DOHH2 (cell line): ENCODE data around the gene SIDT2.

ENCODE experiments used
- H3F3A ChIP-seq: fragments of 200-600 bp; sonication (generic), shearing (Covaris generic); 2 replicates; pipeline ENCODE4 v1.6.0; 2016; ENCODE audit warnings: antibody characterized with exemption, mild to moderate bottlenecking; ENCODE audit not compliant: control insufficient read depth, insufficient read depth
- H3K27ac ChIP-seq: fragments of 200-600 bp; sonication (generic); 2 replicates; pipeline ENCODE4 v1.5.1; 2014; ENCODE audit warnings: low read depth, mild to moderate bottlenecking, low read length, moderate library complexity
- H3K27me3 ChIP-seq: fragments of 200-600 bp; sonication (generic); 2 replicates; pipeline ENCODE4 v1.6.1; 2014; ENCODE audit warnings: mild to moderate bottlenecking, low read length, mixed read lengths; ENCODE audit not compliant: control insufficient read depth
- H3K36me3 ChIP-seq: fragments of 200-600 bp; sonication (generic); 2 replicates; pipeline ENCODE4 v1.6.1; 2014; ENCODE audit warnings: mild to moderate bottlenecking, low read length, moderate library complexity, mixed read lengths; ENCODE audit not compliant: control insufficient read depth
- H3K4me1 ChIP-seq: fragments of 200-600 bp; sonication (generic); 2 replicates; pipeline ENCODE4 v1.6.1; 2014; ENCODE audit warnings: mild to moderate bottlenecking, low read length, mixed read lengths; ENCODE audit not compliant: control insufficient read depth
- H3K4me2 ChIP-seq: fragments of 200-600 bp; sonication (generic); 2 replicates; pipeline ENCODE4 v1.6.0; 2014; ENCODE audit warnings: mild to moderate bottlenecking, low read length, moderate library complexity
- H3K4me3 ChIP-seq: fragments of 200-600 bp; sonication (generic); 2 replicates; pipeline ENCODE4 v1.5.1; 2014; ENCODE audit warnings: mild to moderate bottlenecking, low read length, mixed read lengths
- H3K79me2 ChIP-seq: fragments of 200-600 bp; sonication (generic); 2 replicates; pipeline ENCODE4 v1.6.1; 2014; ENCODE audit warnings: mild to moderate bottlenecking, low read length, mixed read lengths; ENCODE audit not compliant: control insufficient read depth
- H3K9me2 ChIP-seq: fragments of 200-600 bp; sonication (generic); replicated peaks from 2 replicates; pipeline ENCODE4 v1.6.1; 2014; ENCODE audit warnings: mild to moderate bottlenecking, low read length, mixed read lengths; ENCODE audit not compliant: control insufficient read depth
- H3K9me3 ChIP-seq: fragments of 200-600 bp; sonication (generic); 2 replicates; pipeline ENCODE4 v1.6.1; 2014; ENCODE audit warnings: antibody characterized with exemption, low read length, mixed read lengths; ENCODE audit not compliant: control insufficient read depth, insufficient read depth
- H4K20me1 ChIP-seq: fragments of 200-600 bp; sonication (generic); 2 replicates; pipeline ENCODE4 v1.6.0; 2014; ENCODE audit warnings: low read depth, mild to moderate bottlenecking, antibody characterized with exemption, low read length, moderate library complexity; ENCODE audit not compliant: control insufficient read depth, insufficient read depth
- EZH2phosphoT487 ChIP-seq: fragments of 200-600 bp; sonication (generic); IDR thresholded peaks from 2 replicates; pipeline ENCODE4 v1.6.1; 2017; ENCODE audit warnings: borderline replicate concordance, mild to moderate bottlenecking, antibody characterized with exemption, low read length, moderate library complexity, mixed read lengths
- TF ChIP-seq, protein P1 (sequence below): fragments of 200-600 bp; sonication (generic); IDR thresholded peaks from one replicate; pipeline ENCODE4 v1.5.1; 2014; ENCODE audit warnings: antibody characterized with exemption, mild to moderate bottlenecking, low read depth, low read length; ENCODE audit not compliant: poor library complexity, severe bottlenecking

SIDT2 gene

DNA sequence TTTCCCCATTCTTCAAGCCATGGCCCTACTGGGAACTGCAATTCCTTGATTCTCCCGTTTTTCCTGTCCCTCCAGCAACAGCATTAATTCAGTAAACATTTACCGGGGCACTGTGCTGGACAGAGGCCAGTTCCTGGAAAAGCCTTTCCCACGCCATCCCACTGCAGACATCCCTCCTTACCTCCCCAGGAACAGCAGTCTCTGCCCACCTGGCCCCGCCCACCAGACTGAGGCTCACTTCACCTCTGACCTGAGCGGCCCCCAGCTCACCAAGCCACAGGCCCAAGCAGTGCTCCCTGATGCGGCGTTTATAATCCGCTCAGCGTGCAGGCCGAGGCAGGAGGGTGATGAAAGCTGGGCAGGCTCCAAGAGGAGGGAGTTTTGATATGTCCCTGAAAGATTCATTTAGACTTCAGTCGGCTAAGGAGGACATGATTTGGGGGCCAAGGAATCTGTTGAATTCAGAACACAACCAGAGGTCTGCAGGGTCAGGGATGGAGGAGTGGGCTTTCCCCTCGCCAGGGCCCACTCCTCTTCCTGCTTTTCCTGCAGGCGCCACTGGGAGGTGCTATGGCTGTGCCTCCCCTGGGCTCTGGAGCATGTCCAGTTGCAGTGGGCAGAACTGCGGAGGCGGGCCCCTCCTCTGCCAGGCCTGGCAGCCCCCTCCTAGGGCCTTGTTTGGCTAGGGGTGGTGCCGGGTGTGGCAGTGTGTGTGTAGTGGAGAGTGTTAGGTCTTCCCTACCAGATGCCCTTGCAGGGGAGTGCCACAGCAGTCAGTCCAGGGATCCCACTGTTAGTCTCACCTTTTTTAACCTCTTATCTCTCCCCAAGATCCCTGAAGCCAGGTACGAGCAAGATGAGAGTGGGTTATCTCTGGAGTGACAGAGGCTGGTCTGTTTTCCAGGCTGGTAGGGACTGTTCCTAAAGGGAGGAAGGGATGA, 19.2 kb downstream of the SIDT2 start:
- Histone ChIP-seq H4K20me1 (no peaks in the 10 kb centered on the region), H3K9me3 (no peaks in the 10 kb centered on the region), H3K27ac (no peak overlapping the region), H3K4me1 (no peaks in the 10 kb centered on the region), H3K4me2 (no peak overlapping the region), H3K4me3 (no peak overlapping the region), H3K79me2 (no peaks in the 10 kb centered on the region), H3K9me2 (no peaks in the 10 kb centered on the region), H3F3A (no peaks in the 10 kb centered on the region), H3K36me3 (no peaks in the 10 kb centered on the region), H3K27me3 (no peaks in the 10 kb centered on the region)
- no peak for TF ChIP-seq EZH2phosphoT487
- TF ChIP-seq, protein P1, sequence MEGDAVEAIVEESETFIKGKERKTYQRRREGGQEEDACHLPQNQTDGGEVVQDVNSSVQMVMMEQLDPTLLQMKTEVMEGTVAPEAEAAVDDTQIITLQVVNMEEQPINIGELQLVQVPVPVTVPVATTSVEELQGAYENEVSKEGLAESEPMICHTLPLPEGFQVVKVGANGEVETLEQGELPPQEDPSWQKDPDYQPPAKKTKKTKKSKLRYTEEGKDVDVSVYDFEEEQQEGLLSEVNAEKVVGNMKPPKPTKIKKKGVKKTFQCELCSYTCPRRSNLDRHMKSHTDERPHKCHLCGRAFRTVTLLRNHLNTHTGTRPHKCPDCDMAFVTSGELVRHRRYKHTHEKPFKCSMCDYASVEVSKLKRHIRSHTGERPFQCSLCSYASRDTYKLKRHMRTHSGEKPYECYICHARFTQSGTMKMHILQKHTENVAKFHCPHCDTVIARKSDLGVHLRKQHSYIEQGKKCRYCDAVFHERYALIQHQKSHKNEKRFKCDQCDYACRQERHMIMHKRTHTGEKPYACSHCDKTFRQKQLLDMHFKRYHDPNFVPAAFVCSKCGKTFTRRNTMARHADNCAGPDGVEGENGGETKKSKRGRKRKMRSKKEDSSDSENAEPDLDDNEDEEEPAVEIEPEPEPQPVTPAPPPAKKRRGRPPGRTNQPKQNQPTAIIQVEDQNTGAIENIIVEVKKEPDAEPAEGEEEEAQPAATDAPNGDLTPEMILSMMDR: peak; percentile 67

DNA sequence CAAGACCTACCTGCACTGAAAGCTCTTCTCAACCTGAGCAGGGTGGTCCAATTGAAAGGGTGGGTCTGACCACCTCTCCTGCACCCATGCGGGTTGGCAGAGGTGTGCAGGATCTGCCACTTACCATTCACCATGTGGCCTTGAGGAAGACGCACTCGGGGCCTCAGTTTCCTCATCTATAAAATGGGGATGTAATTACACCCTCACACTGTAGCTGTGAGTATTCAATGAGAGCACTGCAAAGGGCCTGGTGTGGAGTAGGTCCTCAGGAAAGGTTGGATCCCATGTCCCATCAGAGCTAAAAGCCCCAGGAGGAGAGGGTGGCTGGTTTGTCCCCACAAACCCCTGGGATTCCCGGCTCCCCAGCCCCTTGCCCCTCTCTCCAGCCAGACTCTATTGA, 20.1 kb downstream of the SIDT2 start:
- no peak overlapping the region for H3K4me3 ChIP-seq
- no peak overlapping the region for H3K4me2 ChIP-seq
- TF ChIP-seq, protein P1: no peak
- TF ChIP-seq EZH2phosphoT487: no peak
- H3K4me1 ChIP-seq: no peaks in the 10 kb centered on the region
- no peak overlapping the region for H3K27ac ChIP-seq
- no peaks in the 10 kb centered on the region for H3K27me3 ChIP-seq
- H3K9me2 ChIP-seq: no peaks in the 10 kb centered on the region
- no peaks in the 10 kb centered on the region for H3K79me2 ChIP-seq
- no peaks in the 10 kb centered on the region for H4K20me1 ChIP-seq
- H3F3A ChIP-seq: no peaks in the 10 kb centered on the region
- H3K36me3 ChIP-seq: no peaks in the 10 kb centered on the region
- no peaks in the 10 kb centered on the region for H3K9me3 ChIP-seq

DNA sequence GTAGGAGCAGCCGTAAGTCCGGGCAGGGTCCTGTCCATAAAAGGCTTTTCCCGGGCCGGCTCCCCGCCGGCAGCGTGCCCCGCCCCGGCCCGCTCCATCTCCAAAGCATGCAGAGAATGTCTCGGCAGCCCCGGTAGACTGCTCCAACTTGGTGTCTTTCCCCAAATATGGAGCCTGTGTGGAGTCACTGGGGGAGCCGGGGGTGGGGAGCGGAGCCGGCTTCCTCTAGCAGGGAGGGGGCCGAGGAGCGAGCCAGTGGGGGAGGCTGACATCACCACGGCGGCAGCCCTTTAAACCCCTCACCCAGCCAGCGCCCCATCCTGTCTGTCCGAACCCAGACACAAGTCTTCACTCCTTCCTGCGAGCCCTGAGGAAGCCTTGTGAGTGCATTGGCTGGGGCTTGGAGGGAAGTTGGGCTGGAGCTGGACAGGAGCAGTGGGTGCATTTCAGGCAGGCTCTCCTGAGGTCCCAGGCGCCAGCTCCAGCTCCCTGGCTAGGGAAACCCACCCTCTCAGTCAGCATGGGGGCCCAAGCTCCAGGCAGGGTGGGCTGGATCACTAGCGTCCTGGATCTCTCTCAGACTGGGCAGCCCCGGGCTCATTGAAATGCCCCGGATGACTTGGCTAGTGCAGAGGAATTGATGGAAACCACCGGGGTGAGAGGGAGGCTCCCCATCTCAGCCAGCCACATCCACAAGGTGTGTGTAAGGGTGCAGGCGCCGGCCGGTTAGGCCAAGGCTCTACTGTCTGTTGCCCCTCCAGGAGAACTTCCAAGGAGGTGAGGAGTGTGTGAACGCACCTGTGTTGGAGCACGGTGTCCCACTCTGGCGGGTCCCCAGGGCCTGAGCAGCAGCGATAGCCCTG, 20.7 kb downstream of the SIDT2 start, which contains the start of gene TAGLN:
TAGLN (plus strand) TSS at position 318 of the 863 bp plus-strand sequence. CDS start 3,644 bp downstream, outside the sequence.
- H3F3A ChIP-seq: no peaks in the 10 kb centered on the region
- no peak within 1 kb of the TSS for H3K4me2 ChIP-seq
- no peak within 1 kb of the TSS for H3K27ac ChIP-seq
- no peaks in the 10 kb centered on the region for H3K36me3 ChIP-seq
- no peaks in the 10 kb centered on the region for H3K9me3 ChIP-seq
- no peaks in the 10 kb centered on the region for H3K9me2 ChIP-seq
- no peaks in the 10 kb centered on the region for H4K20me1 ChIP-seq
- no peaks in the 10 kb centered on the region for H3K4me1 ChIP-seq
- TF ChIP-seq EZH2phosphoT487: no peak
- TF ChIP-seq, protein P1: no peak
- H3K79me2 ChIP-seq: no peaks in the 10 kb centered on the region
- no peak within 1 kb of the TSS for H3K4me3 ChIP-seq
- H3K27me3 ChIP-seq: no peaks in the 10 kb centered on the region
